ENCODE data around the gene FLNB. TPM values are rescaled to one million over a fixed set of nuclear protein-coding genes. Genes with fewer than 3 reads are reported as not detected.

FLNB gene
- total RNA-seq, 1 donor from 2014 or later: 75.4 TPM

- Mint-ChIP-seq H3K9me3 (ENCODE audit: unreplicated experiment) (peaks cover 5% of the 10 kb centered on the region), H3K27ac (ENCODE audit: unreplicated experiment) (no peak overlapping the region), H3K4me3 (ENCODE audit: unreplicated experiment) (no peak overlapping the region), H3K27me3 (ENCODE audit: unreplicated experiment) (peaks cover 2% of the 10 kb centered on the region), H3K36me3 (ENCODE audit: unreplicated experiment) (no peaks in the 10 kb centered on the region), H3K4me1 (ENCODE audit: low read depth, unreplicated experiment) (peaks cover 20% of the 10 kb centered on the region)
- TF ChIP-seq, protein P1, sequence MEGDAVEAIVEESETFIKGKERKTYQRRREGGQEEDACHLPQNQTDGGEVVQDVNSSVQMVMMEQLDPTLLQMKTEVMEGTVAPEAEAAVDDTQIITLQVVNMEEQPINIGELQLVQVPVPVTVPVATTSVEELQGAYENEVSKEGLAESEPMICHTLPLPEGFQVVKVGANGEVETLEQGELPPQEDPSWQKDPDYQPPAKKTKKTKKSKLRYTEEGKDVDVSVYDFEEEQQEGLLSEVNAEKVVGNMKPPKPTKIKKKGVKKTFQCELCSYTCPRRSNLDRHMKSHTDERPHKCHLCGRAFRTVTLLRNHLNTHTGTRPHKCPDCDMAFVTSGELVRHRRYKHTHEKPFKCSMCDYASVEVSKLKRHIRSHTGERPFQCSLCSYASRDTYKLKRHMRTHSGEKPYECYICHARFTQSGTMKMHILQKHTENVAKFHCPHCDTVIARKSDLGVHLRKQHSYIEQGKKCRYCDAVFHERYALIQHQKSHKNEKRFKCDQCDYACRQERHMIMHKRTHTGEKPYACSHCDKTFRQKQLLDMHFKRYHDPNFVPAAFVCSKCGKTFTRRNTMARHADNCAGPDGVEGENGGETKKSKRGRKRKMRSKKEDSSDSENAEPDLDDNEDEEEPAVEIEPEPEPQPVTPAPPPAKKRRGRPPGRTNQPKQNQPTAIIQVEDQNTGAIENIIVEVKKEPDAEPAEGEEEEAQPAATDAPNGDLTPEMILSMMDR (IDR thresholded peaks at IDR 0.05; ENCODE audit: partially characterized antibody, unreplicated experiment): no peak
- DNase-seq: no peak
These were observed 153.5 kb downstream of the FLNB start for GRCh38 chr3:58161435-58162398.

GRCh38 chr3:58163234-58163633 lies 155.0 kb downstream of the FLNB start:
- Mint-ChIP-seq H3K4me1 (ENCODE audit: low read depth, unreplicated experiment) (peaks cover 9% of the 10 kb centered on the region), H3K27ac (ENCODE audit: unreplicated experiment) (no peak overlapping the region), H3K36me3 (ENCODE audit: unreplicated experiment) (no peaks in the 10 kb centered on the region), H3K4me3 (ENCODE audit: unreplicated experiment) (no peak overlapping the region), H3K9me3 (ENCODE audit: unreplicated experiment) (peaks cover 2% of the 10 kb centered on the region), H3K27me3 (ENCODE audit: unreplicated experiment) (peaks cover 2% of the 10 kb centered on the region)
- TF ChIP-seq, protein P1 (IDR thresholded peaks at IDR 0.05; ENCODE audit: partially characterized antibody, unreplicated experiment): no peak
- no peak for DNase-seq

GRCh38 chr3:58164199-58164879 lies 156.1 kb downstream of the FLNB start:
- no peak overlapping the region for H3K4me3 Mint-ChIP-seq (ENCODE audit: unreplicated experiment)
- no peak for DNase-seq
- H3K9me3 Mint-ChIP-seq (ENCODE audit: unreplicated experiment): peaks cover 2% of the 10 kb centered on the region
- peaks cover 2% of the 10 kb centered on the region for H3K4me1 Mint-ChIP-seq (ENCODE audit: low read depth, unreplicated experiment)
- H3K27ac Mint-ChIP-seq (ENCODE audit: unreplicated experiment): no peak overlapping the region
- peaks cover 3% of the 10 kb centered on the region for H3K27me3 Mint-ChIP-seq (ENCODE audit: unreplicated experiment)
- TF ChIP-seq, protein P1 (IDR thresholded peaks at IDR 0.05; ENCODE audit: partially characterized antibody, unreplicated experiment): no peak
- H3K36me3 Mint-ChIP-seq (ENCODE audit: unreplicated experiment): no peaks in the 10 kb centered on the region

DNA sequence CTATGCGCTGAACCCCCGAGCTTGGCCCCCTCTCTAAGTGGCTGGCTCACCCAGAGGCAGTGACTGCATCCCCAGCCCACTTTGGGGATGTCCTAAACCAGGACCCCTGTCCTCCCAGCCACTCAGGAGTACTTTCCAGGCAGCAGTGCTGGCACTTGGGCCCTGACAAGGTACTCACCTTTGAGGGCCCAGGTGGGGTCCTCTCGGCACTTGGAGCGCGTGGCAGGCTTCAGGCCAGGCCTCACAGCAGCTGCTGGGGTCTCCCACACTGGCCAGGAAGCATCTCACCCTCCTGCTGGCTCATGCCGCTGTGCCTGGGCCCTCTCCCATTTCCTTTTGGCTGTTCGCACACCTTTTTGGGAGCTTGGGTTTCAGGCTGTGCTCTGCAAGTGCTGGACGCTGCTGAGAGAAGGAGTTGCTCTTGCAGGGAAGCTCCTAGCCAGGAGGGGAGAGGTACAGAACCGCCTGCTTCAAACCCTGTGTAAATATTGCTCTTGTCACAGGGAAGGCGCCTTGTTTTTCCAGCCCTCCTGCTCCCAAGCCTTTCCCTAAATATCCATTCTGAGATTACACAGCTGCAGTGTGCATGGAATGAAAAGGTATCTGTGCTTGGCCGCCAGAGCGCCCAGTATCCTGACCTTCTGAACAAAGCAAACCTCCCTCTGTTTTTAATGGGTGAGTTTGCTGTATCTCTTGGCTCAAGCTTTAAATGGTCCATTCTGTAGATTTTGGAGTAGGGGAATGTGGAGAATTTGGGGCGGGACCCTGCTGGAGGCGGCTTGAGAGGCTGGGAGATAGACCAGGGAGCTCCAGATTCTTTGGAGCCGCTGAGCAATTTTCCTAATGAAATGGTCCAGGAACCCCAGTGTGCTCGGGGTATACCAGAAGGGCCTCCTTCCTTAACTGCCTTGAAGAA lies 156.9 kb downstream of the FLNB start:
- no peak overlapping the region for H3K27ac Mint-ChIP-seq (ENCODE audit: unreplicated experiment)
- H3K27me3 Mint-ChIP-seq (ENCODE audit: unreplicated experiment): peaks cover 3% of the 10 kb centered on the region
- no peak overlapping the region for H3K4me3 Mint-ChIP-seq (ENCODE audit: unreplicated experiment)
- no peaks in the 10 kb centered on the region for H3K4me1 Mint-ChIP-seq (ENCODE audit: low read depth, unreplicated experiment)
- TF ChIP-seq, protein P1 (IDR thresholded peaks at IDR 0.05; ENCODE audit: partially characterized antibody, unreplicated experiment): no peak
- DNase-seq: no peak
- H3K9me3 Mint-ChIP-seq (ENCODE audit: unreplicated experiment): peaks cover 2% of the 10 kb centered on the region
- H3K36me3 Mint-ChIP-seq (ENCODE audit: unreplicated experiment): no peaks in the 10 kb centered on the region
